HCT116 (cell line): Measurements from ENCODE around the gene HOXC6.

Source experiments
- CTCF ChIP-seq, 3 experiments: fragments of 200-600 bp in 1 of 3; sonication (generic) in 1 of 3; IDR thresholded peaks in 2 of 3; conservative IDR thresholded peaks in 1 of 3; 2 replicates each; pipeline ENCODE4 v1.5.1; 2012 to 2017; ENCODE audit warnings: low read depth in 2 of 3, low read length in 2 of 3, antibody characterized with exemption in 1 of 3, borderline replicate concordance in 1 of 3, control low read depth in 1 of 3, mild to moderate bottlenecking in 1 of 3, mixed read lengths in 1 of 3, mixed run types in 1 of 3, moderate library complexity in 1 of 3; ENCODE audit not compliant: insufficient read depth in 1 of 3
- JUND ChIP-seq: IDR thresholded peaks from 2 replicates; pipeline ENCODE4 v1.6.1; 2012
- MAX ChIP-seq: IDR thresholded peaks from 2 replicates; pipeline ENCODE4 v1.6.1; 2012
- POLR2A ChIP-seq: IDR thresholded peaks from 2 replicates; pipeline ENCODE4 v1.7.0; 2011; ENCODE audit warnings: borderline replicate concordance; ENCODE audit not compliant: insufficient read depth, insufficient read length; ENCODE audit errors: extremely low read depth
- RAD21 ChIP-seq: IDR thresholded peaks from 2 replicates; pipeline ENCODE4 v1.6.1; 2012; ENCODE audit warnings: low read depth, mild to moderate bottlenecking
- SRF ChIP-seq: IDR thresholded peaks from 2 replicates; pipeline ENCODE4 v1.6.1; 2012; ENCODE audit warnings: low read depth
- YY1 ChIP-seq: IDR thresholded peaks from 2 replicates; pipeline ENCODE4 v1.6.1; 2011; ENCODE audit warnings: low read length, low read depth, moderate library complexity, mild to moderate bottlenecking; ENCODE audit not compliant: insufficient replicate concordance; ENCODE audit errors: extremely low read depth

DNA sequence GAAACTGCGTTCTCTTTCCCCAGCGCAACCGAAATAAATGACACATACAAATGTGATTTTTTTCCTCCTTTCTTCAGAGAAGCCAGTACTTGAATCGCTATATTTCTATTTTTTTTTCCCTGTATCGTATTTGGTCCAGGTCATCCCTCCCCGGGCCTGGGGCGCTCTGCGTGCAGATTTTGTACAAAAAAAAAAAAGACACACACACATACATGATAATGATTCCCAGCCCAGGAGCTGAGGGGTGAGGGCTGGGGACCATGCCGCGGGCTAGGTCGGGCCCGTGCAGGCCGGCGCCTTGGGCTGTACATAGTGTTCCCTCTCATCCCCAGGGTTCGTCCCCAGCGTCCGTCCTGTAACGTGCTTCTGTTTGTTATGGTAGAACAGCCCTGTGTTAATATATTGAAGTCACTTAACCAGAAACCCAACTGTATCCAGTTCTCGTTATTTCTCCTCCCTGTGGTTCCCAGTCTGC, 25.3 kb upstream of the HOXC6 start:
- TF ChIP-seq YY1 (no peak), RAD21 (no peak), JUND (no peak), CTCF (IDR thresholded peaks at IDR 0.05 in 2 of 3, conservative IDR thresholded peaks at IDR 0.05 in 1 of 3; ENCODE audit: borderline replicate concordance in 1 of 3, insufficient read depth in 1 of 3, low read depth in 2 of 3, low read length in 2 of 3) (no peak), SRF (no peak), POLR2A (no peak), MAX (no peak)
